Head of caudate nucleus (tissue), 42 donors: ENCODE results near the gene MAP3K12.
"Not testable (repeated sequence)": the region's sequence is repeated elsewhere in the genome, so short reads cannot be mapped to it uniquely, and the experiment has no call there.

Experiments used
- DNase-seq, 42 donors: peaks; one replicate each; pipeline versions ENCODE4 v3.0.0 to v3.0.0-alpha.2; 2020 to 2021; ENCODE audit warnings: mixed read lengths in 7 of 42
- intact Hi-C: fragments of 100-400 bp; cut with DNase I; formaldehyde crosslinking; loops from one replicate; pipeline ENCODE4 v1.15.0; 2022

MAP3K12 gene

GRCh38 chr12:53454707-53455106 is 44.6 kb downstream of the MAP3K12 start:
- no peak for DNase-seq
- intact Hi-C loops = loop anchor here (5.0 kb wide), 1 partner anchor 38 kb away; no protein-coding TSS in a partner anchor

GRCh38 chr12:53453953-53454640 is 45.2 kb downstream of the MAP3K12 start:
- DNase-seq = no peak
- intact Hi-C loops = loop anchor here (5.0 kb wide), 1 partner anchor 38 kb away; no protein-coding TSS in a partner anchor

GRCh38 chr12:53452159-53453077 is 46.8 kb downstream of the MAP3K12 start:
- peak; percentile 72 to 95 (median 88) for DNase-seq
- intact Hi-C loops = loop anchor here (1.0 to 5.0 kb wide), 2 partner anchors 11 to 40 kb away; partner anchors contain the start of gene PRR13

GRCh38 chr12:53451661-53452158 is 47.5 kb downstream of the MAP3K12 start, which contains the start of gene PCBP2:
TSS of gene PCBP2 (plus strand) at chr12:53452102. CDS start at chr12:53454801, 2,699 bp downstream.
- peak; percentile 98 to 100 (median 99) for DNase-seq
- intact Hi-C loops = loop anchor here (1.0 to 5.0 kb wide), 2 partner anchors 10 to 41 kb away; partner anchors contain the start of gene PRR13

GRCh38 chr12:53450936-53451335 is 48.3 kb downstream of the MAP3K12 start:
- peak in 1 of 42 donors; percentile 24 for DNase-seq
- intact Hi-C loops = loop anchor here (5.0 kb wide), 1 partner anchor 41 kb away; no protein-coding TSS in a partner anchor

DNA sequence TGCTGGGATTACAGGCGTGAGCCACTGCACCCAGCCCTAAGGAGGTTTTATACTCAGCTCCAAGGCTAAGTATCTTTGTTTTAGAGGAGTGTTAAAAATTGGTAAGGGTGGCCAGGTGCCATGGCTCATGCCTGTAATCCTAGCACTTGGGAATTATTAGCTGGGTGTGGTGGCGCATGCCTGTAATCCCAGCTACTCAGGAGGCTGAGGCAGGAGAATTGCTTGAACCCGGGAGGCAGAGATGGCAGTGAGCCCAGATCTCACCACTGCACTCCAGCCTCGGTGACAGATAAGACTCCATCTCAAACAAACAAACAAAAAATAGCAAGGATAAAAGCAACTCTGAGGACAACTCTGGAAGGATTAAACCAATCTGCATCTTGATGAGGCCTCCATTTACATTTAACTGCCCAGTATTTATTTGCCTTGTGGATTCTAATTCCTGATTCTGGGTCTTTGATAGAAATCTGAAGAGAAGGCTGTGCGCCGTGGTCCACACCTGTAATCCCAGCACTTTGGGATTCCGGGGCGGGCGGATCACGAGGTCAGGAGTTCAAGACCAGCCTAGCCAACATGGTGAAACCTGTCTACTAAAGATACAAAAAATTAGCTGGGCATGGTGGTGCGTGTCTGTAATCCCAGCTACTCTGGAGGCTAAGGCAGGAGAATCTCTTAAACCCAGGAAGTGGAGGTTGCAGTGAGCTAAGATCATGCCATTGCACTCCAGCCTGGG is 54.5 kb downstream of the MAP3K12 start:
- DNase-seq, intact Hi-C loops: not testable (repeated sequence)

DNA sequence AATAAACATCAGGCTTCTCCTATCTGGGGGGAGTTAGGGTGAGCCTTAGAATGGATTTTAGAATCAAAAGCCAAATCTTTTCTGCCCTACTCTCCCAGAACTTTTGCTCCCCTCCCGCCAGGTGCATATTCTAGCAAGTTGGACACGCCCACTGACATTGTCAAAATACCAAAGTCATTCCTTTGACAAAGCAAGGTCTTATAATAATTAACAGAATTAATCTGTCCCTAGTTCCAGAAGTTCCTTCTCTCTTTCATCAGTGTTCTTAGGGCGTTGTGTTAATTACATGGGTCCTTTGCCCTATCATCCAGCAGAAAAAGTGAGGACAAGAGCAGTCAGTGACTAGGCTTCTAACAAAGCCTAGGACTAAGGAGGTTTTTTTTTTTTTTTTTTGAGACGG is 55.3 kb downstream of the MAP3K12 start:
- no peak for DNase-seq
- intact Hi-C loops = no loop called here

DNA sequence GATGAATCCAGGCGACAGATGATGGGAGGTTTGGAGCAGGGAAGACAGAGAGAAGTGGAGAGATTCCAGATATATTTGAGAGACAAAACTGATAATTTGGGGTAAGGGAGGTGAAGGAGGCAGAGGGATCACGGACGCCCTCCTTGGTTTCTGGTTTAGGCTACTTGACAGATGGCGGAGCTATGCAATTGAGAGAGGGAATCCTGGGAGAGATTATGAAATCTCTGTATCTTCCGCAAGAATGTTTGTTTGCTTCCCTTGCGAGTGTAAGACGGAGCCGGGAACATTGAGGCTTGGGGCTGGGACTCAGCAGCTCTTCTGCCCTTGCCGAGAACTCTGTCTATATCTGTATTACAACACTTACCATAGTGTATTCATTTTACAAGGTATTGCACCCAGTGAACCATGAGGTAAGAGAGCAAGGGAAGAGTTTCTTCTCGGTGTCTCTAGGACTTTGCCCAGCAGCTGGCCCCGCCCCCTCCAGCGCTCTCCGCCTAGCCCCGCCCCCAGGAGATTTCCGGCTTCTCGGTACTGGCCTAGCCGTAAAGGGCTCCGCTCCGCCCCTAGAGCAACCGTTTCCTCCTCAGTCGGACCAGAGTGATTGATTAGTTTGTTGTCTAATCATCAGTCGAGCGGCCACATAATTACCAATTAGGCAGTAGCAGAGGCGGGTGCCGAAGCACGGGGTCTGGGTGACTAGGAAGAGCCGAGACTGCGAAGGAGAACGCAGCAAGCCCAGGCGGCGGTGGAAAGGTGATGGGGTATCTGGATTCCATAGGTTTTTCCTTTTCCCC is 58.0 kb downstream of the MAP3K12 start, which contains the start of gene PRR13:
Gene PRR13, plus strand, starts transcription at position 695 of the 794 bp plus-strand sequence. CDS start 981 bp downstream, outside the sequence.
- peak; percentile 92 to 100 (median 98) for DNase-seq

GRCh38 chr12:53439582-53439981 is 59.7 kb downstream of the MAP3K12 start:
- intact Hi-C loops, DNase-seq: not testable (repeated sequence)

More for the DNA sequence above, 58.0 kb downstream of the MAP3K12 start, which contains the start of gene PRR13:
- intact Hi-C loops = loop anchor here (1.0 kb wide), 1 partner anchor 11 kb away; the partner anchor contains the start of gene PCBP2

DNA sequence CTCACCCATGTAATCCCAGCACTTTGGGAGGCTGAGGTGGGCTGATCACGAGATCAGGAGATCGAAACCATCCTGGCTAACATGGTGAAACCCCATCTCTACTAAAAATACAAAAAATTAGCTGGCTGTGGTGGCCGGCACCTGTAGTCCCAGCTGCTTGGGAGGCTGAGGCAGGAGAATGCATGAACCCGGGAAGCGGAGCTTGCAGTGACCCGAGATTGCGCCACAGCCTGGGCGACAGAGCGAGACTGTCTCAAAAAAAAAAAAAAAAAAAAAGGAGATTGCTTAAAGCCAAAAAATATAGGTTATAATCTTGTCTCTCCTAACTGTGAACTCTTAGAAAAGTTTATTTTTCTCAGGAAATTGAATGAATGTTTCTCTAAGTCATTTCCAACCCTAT is 63.9 kb downstream of the MAP3K12 start:
- intact Hi-C loops, DNase-seq: not testable (repeated sequence)

DNA sequence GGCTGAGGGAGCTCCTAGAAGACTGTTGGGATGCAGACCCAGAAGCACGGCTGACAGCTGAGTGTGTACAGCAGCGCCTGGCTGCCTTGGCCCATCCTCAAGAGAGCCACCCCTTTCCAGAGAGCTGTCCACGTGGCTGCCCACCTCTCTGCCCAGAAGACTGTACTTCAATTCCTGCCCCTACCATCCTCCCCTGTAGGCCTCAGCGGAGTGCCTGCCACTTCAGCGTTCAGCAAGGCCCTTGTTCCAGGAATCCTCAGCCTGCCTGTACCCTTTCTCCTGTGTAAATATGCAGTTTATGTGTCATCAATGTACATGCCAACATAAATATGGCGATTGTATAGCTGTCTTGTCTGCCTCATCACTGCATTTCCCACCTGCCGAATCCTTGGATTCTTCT is 68.1 kb downstream of the MAP3K12 start:
- intact Hi-C loops = no loop called here
- no peak for DNase-seq

DNA sequence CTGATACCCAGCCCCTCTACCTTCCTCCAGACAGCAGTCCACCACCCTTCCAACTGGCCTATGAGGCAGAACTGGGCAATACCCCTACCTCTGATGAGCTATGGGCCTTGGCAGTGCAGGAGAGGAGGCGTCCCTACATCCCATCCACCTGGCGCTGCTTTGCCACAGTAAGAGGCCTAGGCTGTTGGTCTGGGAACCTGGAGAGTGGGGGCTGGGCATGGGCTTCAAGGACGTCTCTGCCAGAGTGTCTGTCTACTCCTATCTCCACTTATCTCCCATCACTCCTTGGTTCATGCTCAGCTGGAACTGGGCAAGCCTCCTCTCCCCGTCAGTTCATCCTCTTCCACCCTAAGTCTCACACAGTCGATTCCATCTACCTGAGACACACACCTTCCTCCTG is 69.1 kb downstream of the MAP3K12 start:
- DNase-seq = no peak
- intact Hi-C loops = no loop called here
